HEK293 (cell line): ENCODE results near the gene GAB3.

Source experiments
- BCL11A ChIP-seq: fragments of 450-650 bp; formaldehyde crosslinking; IDR thresholded peaks from 2 replicates; pipeline ENCODE4 v1.5.1; 2016; ENCODE audit warnings: low read depth, missing biosample characterization, missing genetic modification characterization
- BCL6B ChIP-seq: fragments of 450-650 bp; formaldehyde crosslinking; IDR thresholded peaks from 2 replicates; pipeline ENCODE4 v1.5.1; 2017; ENCODE audit warnings: missing biosample characterization, missing genetic modification characterization
- ELK4 ChIP-seq: IDR thresholded peaks from 2 replicates; pipeline ENCODE4 v1.6.1; 2011; ENCODE audit warnings: mild to moderate bottlenecking, low read depth, low read length, borderline replicate concordance
- OSR2 ChIP-seq: fragments of 450-650 bp; formaldehyde crosslinking; IDR thresholded peaks from 2 replicates; pipeline ENCODE4 v1.5.1; 2016; ENCODE audit warnings: missing biosample characterization, missing genetic modification characterization
- PATZ1 ChIP-seq: fragments of 450-650 bp; formaldehyde crosslinking; IDR thresholded peaks from 2 replicates; pipeline ENCODE4 v1.5.1; 2016; ENCODE audit warnings: missing biosample characterization, missing genetic modification characterization
- PBX3 ChIP-seq: sonication (generic); formaldehyde crosslinking; IDR thresholded peaks from 2 replicates; pipeline ENCODE4 v1.8.1; 2022; ENCODE audit warnings: mild to moderate bottlenecking, moderate library complexity, missing genetic modification reagents
- SCRT1 ChIP-seq: fragments of 450-650 bp; formaldehyde crosslinking; IDR thresholded peaks from 2 replicates; pipeline ENCODE4 v1.5.1; 2016; ENCODE audit warnings: missing biosample characterization, missing genetic modification characterization, borderline replicate concordance
- SP7 ChIP-seq: fragments of 450-650 bp; formaldehyde crosslinking; IDR thresholded peaks from 2 replicates; pipeline ENCODE4 v1.5.1; 2016; ENCODE audit warnings: missing biosample characterization, missing genetic modification characterization
- TSHZ1 ChIP-seq: fragments of 450-650 bp; formaldehyde crosslinking; IDR thresholded peaks from 2 replicates; pipeline ENCODE4 v1.5.1; 2016; ENCODE audit warnings: missing biosample characterization, missing genetic modification characterization, borderline replicate concordance
- ZBTB1 ChIP-seq: fragments of 450-650 bp; formaldehyde crosslinking; IDR thresholded peaks from 2 replicates; pipeline ENCODE4 v1.5.1; 2016; ENCODE audit warnings: missing biosample characterization, missing genetic modification characterization
- ZBTB11 ChIP-seq: fragments of 450-650 bp; formaldehyde crosslinking; conservative IDR thresholded peaks from 2 replicates; pipeline ENCODE4 v1.5.1; 2016; ENCODE audit warnings: low read depth, missing biosample characterization, missing genetic modification characterization
- ZBTB17 ChIP-seq: fragments of 450-650 bp; formaldehyde crosslinking; IDR thresholded peaks from 2 replicates; pipeline ENCODE4 v1.5.1; 2016; ENCODE audit warnings: missing biosample characterization, missing genetic modification characterization
- ZNF10 ChIP-seq: fragments of 450-650 bp; formaldehyde crosslinking; IDR thresholded peaks from 2 replicates; pipeline ENCODE4 v1.5.1; 2017; ENCODE audit warnings: missing biosample characterization, missing genetic modification characterization
- ZNF114 ChIP-seq: fragments of 450-650 bp; formaldehyde crosslinking; IDR thresholded peaks from 2 replicates; pipeline ENCODE4 v1.5.0; 2017; ENCODE audit warnings: missing biosample characterization, missing genetic modification characterization
- ZNF148 ChIP-seq: fragments of 450-650 bp; formaldehyde crosslinking; IDR thresholded peaks from 2 replicates; pipeline ENCODE4 v1.5.0; 2017; ENCODE audit warnings: missing biosample characterization, missing genetic modification characterization, borderline replicate concordance
- ZNF324 ChIP-seq: fragments of 450-650 bp; formaldehyde crosslinking; IDR thresholded peaks from 2 replicates; pipeline ENCODE4 v1.5.1; 2016; ENCODE audit warnings: missing biosample characterization, missing genetic modification characterization
- ZNF391 ChIP-seq: fragments of 450-650 bp; formaldehyde crosslinking; IDR thresholded peaks from 2 replicates; pipeline ENCODE4 v1.5.1; 2016; ENCODE audit warnings: low read depth, missing biosample characterization, missing genetic modification characterization, borderline replicate concordance
- ZNF404 ChIP-seq: fragments of 450-650 bp; formaldehyde crosslinking; IDR thresholded peaks from 2 replicates; pipeline ENCODE4 v1.5.1; 2017; ENCODE audit warnings: missing biosample characterization, missing genetic modification characterization
- ZNF561 ChIP-seq: fragments of 450-650 bp; IDR thresholded peaks from 2 replicates; pipeline ENCODE4 v1.5.1; 2018; ENCODE audit warnings: missing biosample characterization, missing genetic modification characterization, borderline replicate concordance
- ZNF768 ChIP-seq: fragments of 450-650 bp; formaldehyde crosslinking; IDR thresholded peaks from 2 replicates; pipeline ENCODE4 v1.5.1; 2018; ENCODE audit warnings: missing biosample characterization, mild to moderate bottlenecking, missing genetic modification characterization
- ZSCAN5A ChIP-seq: fragments of 450-650 bp; formaldehyde crosslinking; IDR thresholded peaks from 2 replicates; pipeline ENCODE4 v1.5.1; 2016; ENCODE audit warnings: missing biosample characterization, missing genetic modification characterization

GAB3 gene

GRCh38 chrX:154717824-154718223 lies 33.1 kb downstream of the GAB3 start (continued):
- TF ChIP-seq SP7 (peak; percentile 58), ZNF561 (tag by site-specific recombination) (no peak), ZBTB1 (tag by site-specific recombination) (no peak), PATZ1 (tag by site-specific recombination) (no peak), ZSCAN5A (no peak), SCRT1 (tag by site-specific recombination) (no peak), ZNF768 (no peak), BCL11A (tag by site-specific recombination) (no peak), ZNF324 (no peak), ZNF10 (tag by site-specific recombination) (no peak), ZNF114 (tag by site-specific recombination) (no peak), ZNF148 (no peak), ZBTB17 (tag by site-specific recombination) (peak; percentile 42; the same call in 1 of the 2 replicates), OSR2 (tag by site-specific recombination) (peak; percentile 62), PBX3 (no peak), BCL6B (tag by site-specific recombination) (no peak), ZBTB11 (tag by site-specific recombination) (peak; percentile 46; the same call in 1 of the 2 replicates), ZNF404 (tag by site-specific recombination) (no peak), ELK4 (no peak), TSHZ1 (no peak), ZNF391 (tag by site-specific recombination) (no peak)
